NCI-H1048 (cell line): ENCODE measurements around the gene RDH8.

Experiments used
- DNase-seq: peaks from one replicate; lab custom pipeline; 2025; lab: John Stamatoyannopoulos, UW

Gene RDH8

GRCh38 chr19:10013316-10013715, at the start of gene RDH8:
TSS of gene RDH8 (plus strand) at chr19:10013483. CDS start at chr19:10013498, 15 bp downstream.
- DNase-seq = no peak

- DNase-seq = no peak
Observed at GRCh38 chr19:9966024-9966423, 47.3 kb upstream of the RDH8 start.

GRCh38 chr19:9966448-9966847, 46.8 kb upstream of the RDH8 start:
- no peak for DNase-seq

GRCh38 chr19:9967326-9967725, 46.0 kb upstream of the RDH8 start:
- DNase-seq = no peak

GRCh38 chr19:9968820-9969687, 44.2 kb upstream of the RDH8 start:
- no peak for DNase-seq

- no peak for DNase-seq
Observed at GRCh38 chr19:9969688-9969975, 43.7 kb upstream of the RDH8 start.

- DNase-seq = no peak
Observed at GRCh38 chr19:9970481-9970880, 42.8 kb upstream of the RDH8 start.

GRCh38 chr19:9971166-9971897, 42.0 kb upstream of the RDH8 start:
- no peak for DNase-seq

GRCh38 chr19:9972103-9972502, 41.2 kb upstream of the RDH8 start:
- DNase-seq = no peak

GRCh38 chr19:9981406-9982260, 31.6 kb upstream of the RDH8 start:
- no peak for DNase-seq

GRCh38 chr19:9986787-9987281, 26.4 kb upstream of the RDH8 start:
- DNase-seq = no peak

- no peak for DNase-seq
Observed at GRCh38 chr19:9989504-9989903, 23.8 kb upstream of the RDH8 start.

- no peak for DNase-seq
Observed at GRCh38 chr19:9991425-9992191, 21.7 kb upstream of the RDH8 start.

GRCh38 chr19:9995084-9995483, 18.2 kb upstream of the RDH8 start:
- DNase-seq = no peak

- DNase-seq = no peak
Observed at GRCh38 chr19:9995999-9996398, 17.3 kb upstream of the RDH8 start.

GRCh38 chr19:9996541-9996940, 16.7 kb upstream of the RDH8 start:
- DNase-seq = no peak

GRCh38 chr19:10000171-10000826, 13.0 kb upstream of the RDH8 start:
- DNase-seq = no peak

GRCh38 chr19:10001899-10002298, 11.4 kb upstream of the RDH8 start:
- DNase-seq = no peak

- DNase-seq = no peak
Observed at GRCh38 chr19:10003271-10003670, 10.0 kb upstream of the RDH8 start.

GRCh38 chr19:10004617-10005016, 8.7 kb upstream of the RDH8 start:
- no peak for DNase-seq
